PFSK-1 (cell line): ENCODE data around the gene STON2.

Experiments used
- FOXP2 ChIP-seq: optimal IDR thresholded peaks from 2 replicates; pipeline ENCODE3; 2011; ENCODE audit warnings: borderline replicate concordance, control low read depth, inconsistent platforms; ENCODE audit not compliant: insufficient read depth; ENCODE audit errors: extremely low read length, extremely low read depth
- POLR2AphosphoS5 ChIP-seq: IDR thresholded peaks from 2 replicates; pipeline ENCODE4 v1.6.1; 2012; ENCODE audit warnings: low read depth, mild to moderate bottlenecking, control low read depth, low read length, moderate library complexity
- REST ChIP-seq, 2 experiments: IDR thresholded peaks; 2 replicates each; pipeline versions ENCODE4 v1.6.1 to v1.8.0; 2011 to 2012; ENCODE audit warnings: low read depth in 2 of 2, low read length in 2 of 2, control low read depth in 1 of 2, inconsistent platforms in 1 of 2, mild to moderate bottlenecking in 1 of 2, moderate library complexity in 1 of 2; ENCODE audit not compliant: insufficient read depth in 1 of 2
- SIN3A ChIP-seq: IDR thresholded peaks from 2 replicates; pipeline ENCODE4 v1.6.1; 2012; ENCODE audit warnings: mild to moderate bottlenecking, low read length, moderate library complexity, borderline replicate concordance; ENCODE audit not compliant: insufficient read depth
- TAF1 ChIP-seq: IDR thresholded peaks from 2 replicates; pipeline ENCODE4 v1.6.1; 2012; ENCODE audit warnings: low read length, control low read depth, borderline replicate concordance; ENCODE audit not compliant: insufficient read depth

STON2 gene

DNA sequence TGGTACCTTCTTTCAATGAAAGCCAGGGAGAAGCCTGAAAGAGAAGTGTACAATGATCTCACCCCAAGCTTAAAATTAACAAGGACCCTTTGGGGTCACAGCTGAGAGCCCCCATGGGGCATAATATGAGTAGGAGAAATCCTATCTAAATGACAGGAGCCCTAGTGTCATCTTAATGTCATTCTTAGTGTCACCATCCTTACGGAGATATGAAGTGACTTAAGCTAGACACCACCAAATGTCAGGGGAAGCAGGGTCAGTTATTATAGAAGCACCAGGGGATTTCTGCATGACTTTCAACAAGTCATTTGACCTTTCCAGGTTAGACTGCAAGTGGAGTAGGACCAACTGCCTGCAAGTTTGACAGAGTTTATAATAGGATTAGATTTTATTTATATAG is 28.9 kb upstream of the STON2 start:
- no peak for TF ChIP-seq FOXP2
- no peak for TF ChIP-seq SIN3A
- TF ChIP-seq POLR2AphosphoS5, result no peak
- TF ChIP-seq TAF1, result no peak
- no peak for TF ChIP-seq REST (IDR thresholded peaks at IDR 0.05; ENCODE audit: insufficient read depth in 1 of 2, low read depth in 2 of 2, low read length in 2 of 2)

GRCh38 chr14:81427348-81428058 is 27.4 kb upstream of the STON2 start:
- no peak for TF ChIP-seq FOXP2
- TF ChIP-seq POLR2AphosphoS5, result no peak
- no peak for TF ChIP-seq TAF1
- no peak for TF ChIP-seq REST (IDR thresholded peaks at IDR 0.05; ENCODE audit: insufficient read depth in 1 of 2, low read depth in 2 of 2, low read length in 2 of 2)

DNA sequence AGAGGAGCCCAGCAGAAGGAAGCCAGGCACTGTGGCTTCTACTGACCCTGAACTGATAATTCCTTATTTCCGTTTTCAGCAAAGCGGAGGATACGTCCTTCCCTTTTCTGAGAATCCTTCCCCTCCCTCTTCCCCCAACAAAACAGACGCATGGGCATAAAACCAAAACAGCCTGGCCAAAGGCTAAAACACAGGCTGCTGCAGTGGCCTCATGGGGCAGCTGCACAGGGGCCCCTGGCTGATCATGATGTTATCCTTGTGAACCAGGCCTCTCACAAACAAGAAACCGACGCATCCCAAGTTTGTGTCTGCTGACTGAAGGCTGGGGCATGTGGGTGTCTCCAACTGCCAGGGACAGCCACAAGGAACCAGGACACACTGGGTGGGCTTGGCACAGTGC is 23.4 kb upstream of the STON2 start:
- TF ChIP-seq POLR2AphosphoS5 (no peak), SIN3A (no peak), REST (IDR thresholded peaks at IDR 0.05; ENCODE audit: insufficient read depth in 1 of 2, low read depth in 2 of 2, low read length in 2 of 2) (no peak), TAF1 (no peak), FOXP2 (no peak)

DNA sequence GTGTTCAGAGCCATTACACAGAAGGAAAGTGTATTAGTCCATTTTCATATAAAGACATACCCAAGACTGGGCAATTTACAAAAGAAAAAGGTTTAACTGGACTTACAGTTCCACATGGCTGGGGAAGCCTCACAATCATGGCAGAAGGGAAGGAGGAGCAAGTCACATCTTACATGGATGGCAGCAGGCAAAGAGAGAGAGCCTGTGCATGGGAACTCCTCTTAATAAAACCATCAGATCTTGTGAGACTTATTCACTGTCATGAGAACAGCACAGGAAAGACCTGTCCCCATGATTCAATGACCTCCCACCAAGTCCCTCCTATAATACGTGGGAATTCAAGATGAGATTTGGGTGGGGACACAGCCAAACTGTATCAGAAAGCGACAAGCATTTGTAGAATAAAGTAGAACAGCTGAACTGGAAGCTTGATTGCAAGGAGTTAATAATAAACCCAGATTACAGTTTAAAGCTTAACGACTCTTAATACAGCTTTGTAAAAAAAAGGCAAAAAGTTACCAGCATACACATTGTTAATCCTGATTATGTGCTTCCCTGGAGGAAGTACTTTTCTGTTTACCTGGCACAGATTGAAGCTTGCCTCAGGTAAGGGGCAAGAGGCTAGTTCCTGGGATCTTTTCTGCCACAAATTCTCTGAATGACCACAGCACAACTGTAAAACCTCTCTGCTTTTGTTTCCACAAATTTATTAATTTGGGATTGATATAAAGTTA is 18.1 kb upstream of the STON2 start:
- no peak for TF ChIP-seq TAF1
- no peak for TF ChIP-seq FOXP2
- TF ChIP-seq POLR2AphosphoS5, result no peak
- no peak for TF ChIP-seq SIN3A
- no peak for TF ChIP-seq REST (IDR thresholded peaks at IDR 0.05; ENCODE audit: insufficient read depth in 1 of 2, low read depth in 2 of 2, low read length in 2 of 2)
